GM21576 (cell line): ENCODE measurements around the gene L3HYPDH.

ENCODE experiments used
- ATAC-seq: cut with Tn5 transposase; IDR thresholded peaks from one replicate; pipeline ENCODE4 v1.9.1; 2021; ENCODE audit warnings: mild to moderate bottlenecking, moderate library complexity; ENCODE audit not compliant: unreplicated experiment

Gene L3HYPDH

GRCh38 chr14:59483819-59484638 is at the start of gene L3HYPDH, which contains the start of gene JKAMP:
Gene L3HYPDH, minus strand, starts transcription at chr14:59484408. Its CDS starts 92 bp downstream, at chr14:59484316.
Gene JKAMP, plus strand, starts transcription at chr14:59484517. Its CDS starts 73 bp downstream, at chr14:59484590.
- peak; percentile 86 for ATAC-seq

GRCh38 chr14:59532419-59532818 is 48.2 kb upstream of the L3HYPDH start:
- ATAC-seq: no peak

DNA sequence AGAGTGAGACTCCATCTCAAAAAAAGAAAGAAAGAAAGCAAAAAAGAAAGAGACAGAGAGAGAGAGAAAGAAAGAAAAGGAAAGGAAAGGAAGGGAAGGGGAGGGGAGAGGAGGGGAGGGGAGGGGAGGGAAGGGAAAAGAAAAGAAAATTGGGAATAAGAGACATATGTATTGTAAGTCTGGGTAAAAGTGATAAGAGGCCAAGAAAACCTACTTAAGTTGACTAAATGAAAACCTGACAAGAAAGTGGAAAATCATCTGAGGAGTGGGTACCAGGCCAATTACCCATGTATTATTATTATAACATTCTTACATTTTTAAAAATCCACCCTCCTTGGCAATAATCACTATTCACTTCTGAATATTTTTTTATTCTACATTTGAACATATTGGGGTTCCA is 46.1 kb upstream of the L3HYPDH start:
- ATAC-seq: no peak

DNA sequence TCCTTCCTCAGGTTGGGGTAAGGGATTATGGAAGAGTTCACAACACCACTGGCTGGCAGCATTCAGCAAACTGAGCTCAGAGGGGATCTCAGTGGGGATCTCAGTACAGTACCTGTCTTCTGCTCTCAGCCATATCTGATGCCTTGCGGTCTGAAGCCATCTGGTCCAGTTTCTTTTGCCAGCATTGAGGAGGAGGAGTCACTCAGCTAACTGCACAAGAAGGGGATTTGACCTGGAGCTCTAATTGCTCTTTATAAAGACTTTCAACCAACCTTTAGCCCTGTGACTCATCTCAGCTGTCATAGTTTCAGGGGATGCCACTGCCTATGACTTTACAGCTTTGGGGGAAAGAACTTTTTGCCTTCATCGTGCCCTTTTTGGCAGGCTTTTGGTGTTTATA is 45.0 kb upstream of the L3HYPDH start:
- ATAC-seq: no peak

- ATAC-seq: no peak
These were observed 36.0 kb upstream of the L3HYPDH start for GRCh38 chr14:59520224-59520623.

GRCh38 chr14:59511916-59512575 is 27.8 kb upstream of the L3HYPDH start:
- no peak for ATAC-seq

- ATAC-seq: no peak
These were observed 26.8 kb upstream of the L3HYPDH start for GRCh38 chr14:59510966-59511365.

- no peak for ATAC-seq
These were observed 25.8 kb upstream of the L3HYPDH start for GRCh38 chr14:59510001-59510400.

- no peak for ATAC-seq
These were observed 24.9 kb upstream of the L3HYPDH start for GRCh38 chr14:59509101-59509500.

- ATAC-seq: no peak
These were observed 23.5 kb upstream of the L3HYPDH start for GRCh38 chr14:59507752-59508103.

DNA sequence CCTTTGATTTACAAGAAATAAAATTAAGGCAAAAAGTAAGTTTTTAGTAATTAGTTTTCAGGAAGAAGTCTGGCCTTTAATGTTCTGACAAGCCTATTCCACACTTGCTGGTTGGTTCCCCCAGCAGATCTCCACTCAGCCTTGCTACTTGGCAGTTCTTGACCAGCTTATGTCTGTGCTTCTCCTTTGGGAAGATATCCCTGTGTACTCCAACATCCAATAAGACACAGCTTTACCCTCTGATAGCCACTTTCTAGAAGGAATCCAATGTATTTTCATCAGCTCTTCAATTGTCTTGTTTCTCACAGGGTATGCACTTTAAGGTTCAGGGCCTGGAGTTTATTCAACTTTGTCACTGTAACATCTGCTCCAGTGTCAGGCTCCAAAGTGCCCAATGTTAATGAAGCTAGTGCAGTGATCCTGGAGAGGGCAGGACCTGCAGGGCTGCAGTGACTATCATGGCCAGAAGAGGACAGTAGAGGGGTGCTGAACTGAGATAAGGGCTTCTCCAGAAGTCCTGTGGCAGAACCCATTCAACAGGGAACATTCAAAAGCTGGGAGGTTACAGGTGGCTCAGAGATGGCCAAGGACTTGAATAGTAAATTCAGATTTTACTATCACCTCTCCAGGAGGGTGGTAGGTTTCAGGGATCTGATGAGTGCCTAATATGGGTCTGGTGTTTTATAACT is 23.0 kb upstream of the L3HYPDH start:
- ATAC-seq: peak; percentile 84

- no peak for ATAC-seq
These were observed 19.0 kb upstream of the L3HYPDH start for GRCh38 chr14:59503256-59503655.

- no peak for ATAC-seq
These were observed 16.5 kb upstream of the L3HYPDH start for GRCh38 chr14:59500732-59501131.

DNA sequence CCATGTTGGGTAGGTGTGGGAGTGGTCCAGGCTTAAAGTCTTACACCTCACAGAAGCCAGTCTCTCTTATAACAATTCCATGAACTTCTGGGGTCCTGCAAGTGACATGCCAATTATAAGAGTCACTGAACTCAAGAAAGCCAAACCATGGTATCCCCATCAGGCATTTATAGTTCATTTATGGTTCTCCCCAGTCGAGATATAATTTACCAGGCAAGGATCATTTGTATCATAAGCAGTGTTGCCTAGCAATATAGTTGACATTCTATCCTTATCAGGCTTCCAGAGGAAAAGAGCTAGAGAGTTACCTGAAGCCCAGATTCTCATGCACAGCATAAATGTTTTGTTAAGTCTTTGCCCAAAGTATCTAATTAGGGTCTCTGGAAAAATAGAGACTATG is 8.2 kb upstream of the L3HYPDH start:
- no peak for ATAC-seq

DNA sequence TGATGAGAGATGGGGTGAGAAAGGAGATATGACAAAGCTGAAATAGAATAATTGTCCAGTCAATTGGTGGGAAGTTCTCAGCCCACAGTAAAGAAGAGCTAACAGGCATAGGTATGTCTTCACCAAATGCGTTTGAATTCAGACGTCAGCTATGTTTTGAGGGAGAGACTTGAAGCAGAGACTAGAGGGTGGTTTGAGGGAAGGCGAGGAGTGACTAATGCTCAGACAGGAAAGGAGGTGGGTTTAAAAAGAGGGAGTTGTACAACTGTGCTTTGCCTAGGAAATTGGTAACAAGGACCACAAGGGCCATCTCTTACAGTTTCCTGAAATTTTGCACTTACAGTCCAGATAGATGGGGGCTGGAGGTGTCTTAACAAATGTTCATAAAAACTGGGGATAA is 6.5 kb upstream of the L3HYPDH start:
- ATAC-seq: no peak

DNA sequence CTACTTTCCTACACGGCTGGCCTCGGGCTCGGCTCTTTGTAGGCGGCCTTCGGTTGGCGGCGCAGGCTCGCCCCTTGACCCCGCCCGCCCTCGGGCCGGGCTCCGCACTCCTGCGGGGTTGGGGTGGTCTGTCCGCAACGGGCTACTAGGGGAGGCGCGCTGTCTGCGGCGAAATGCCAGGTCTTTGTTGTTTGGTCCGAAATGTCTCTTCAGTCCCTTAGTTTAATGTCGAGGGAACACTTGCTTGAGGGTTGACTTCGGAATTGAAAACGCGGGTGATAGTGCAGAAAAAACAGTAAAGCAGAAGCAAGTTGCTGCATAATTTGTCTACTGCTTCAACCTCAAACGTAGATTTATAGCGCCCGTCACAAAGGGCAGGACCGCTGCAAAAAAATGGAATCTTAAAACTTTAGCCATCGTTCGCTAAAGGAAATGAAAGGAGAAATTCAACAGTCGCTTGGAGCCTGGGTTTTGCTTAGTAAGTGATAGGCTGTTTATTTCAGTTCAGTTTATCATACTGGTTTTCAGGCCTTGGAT is 499 bp upstream of the L3HYPDH start:
- peak; percentile 41 for ATAC-seq

DNA sequence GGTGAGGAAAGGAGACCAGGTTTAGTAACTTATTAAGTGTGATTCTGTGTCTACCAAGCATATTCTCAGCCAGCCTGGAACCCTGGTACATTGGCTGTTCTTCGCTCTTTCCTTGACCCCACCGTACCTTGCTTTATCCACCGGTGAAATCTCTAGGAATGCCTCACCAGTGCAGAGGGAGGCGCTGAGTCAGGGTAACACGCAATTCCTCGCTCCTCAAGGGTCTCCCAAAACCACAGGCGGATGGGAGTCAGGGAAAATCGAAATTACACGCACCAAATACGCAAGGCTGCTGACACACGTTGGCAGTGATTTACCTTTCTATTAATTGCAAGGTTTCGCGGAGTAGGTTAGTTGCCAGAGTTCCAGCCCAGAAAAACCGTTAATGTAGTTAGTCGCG is 845 bp downstream of the L3HYPDH start:
- no peak for ATAC-seq

DNA sequence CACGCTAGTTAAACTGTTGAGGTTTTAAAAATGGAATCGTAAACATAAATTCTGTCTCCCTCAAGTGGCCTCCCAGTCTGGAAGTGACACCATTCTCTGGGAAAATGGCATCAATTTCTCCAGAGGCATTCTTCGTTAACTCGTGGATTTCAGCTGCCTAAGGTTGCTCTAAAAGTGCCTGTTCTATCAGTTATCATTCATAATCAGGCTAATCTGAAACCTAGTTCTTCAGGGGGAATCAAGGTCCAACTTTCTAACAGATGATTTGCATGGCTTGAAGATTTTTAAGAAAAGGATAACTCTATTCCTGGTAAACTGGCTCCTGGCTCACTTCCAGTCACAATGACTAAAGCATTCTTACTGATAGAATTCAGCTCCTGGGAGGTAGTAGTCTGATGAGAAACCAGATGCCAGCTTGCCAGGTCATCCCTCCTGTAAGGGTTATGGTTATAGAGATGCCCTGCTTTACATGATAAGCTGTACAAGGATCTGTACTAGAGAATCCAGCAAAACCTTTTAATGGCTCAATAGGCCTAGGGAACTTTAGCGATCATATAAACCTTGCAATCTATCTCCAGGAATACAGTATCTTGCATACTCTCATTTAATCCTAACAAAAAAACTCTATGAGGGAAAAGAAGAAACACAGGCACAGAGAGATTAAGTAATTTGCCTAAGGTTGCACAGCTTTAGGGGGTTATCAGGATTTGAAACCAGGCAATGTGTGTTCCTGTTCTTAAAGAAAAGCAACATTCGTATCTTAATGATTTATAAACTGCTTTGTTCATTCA is 1.5 kb downstream of the L3HYPDH start:
- no peak for ATAC-seq

GRCh38 chr14:59481871-59482540 is 2.2 kb downstream of the L3HYPDH start:
- no peak for ATAC-seq

DNA sequence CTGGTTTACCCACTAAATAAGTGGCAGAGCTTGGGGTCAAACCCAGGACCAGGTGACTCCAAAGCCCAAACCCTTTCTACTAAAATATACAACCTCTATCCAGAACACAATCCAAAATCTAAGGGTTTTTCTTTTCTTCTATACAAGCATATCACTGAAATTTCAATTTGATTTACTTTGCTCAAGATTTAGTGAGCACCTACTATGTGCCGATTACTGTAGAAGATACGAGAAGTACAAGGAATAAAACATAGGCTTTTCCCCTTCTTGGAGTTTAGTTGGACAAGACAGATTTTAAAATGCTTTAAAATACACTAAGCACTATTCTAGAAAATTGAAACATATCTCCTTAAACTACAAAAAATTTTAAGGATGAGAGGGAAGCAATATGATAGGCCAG is 2.8 kb downstream of the L3HYPDH start:
- no peak for ATAC-seq
